ENCODE results near the gene ESYT1.

DNA sequence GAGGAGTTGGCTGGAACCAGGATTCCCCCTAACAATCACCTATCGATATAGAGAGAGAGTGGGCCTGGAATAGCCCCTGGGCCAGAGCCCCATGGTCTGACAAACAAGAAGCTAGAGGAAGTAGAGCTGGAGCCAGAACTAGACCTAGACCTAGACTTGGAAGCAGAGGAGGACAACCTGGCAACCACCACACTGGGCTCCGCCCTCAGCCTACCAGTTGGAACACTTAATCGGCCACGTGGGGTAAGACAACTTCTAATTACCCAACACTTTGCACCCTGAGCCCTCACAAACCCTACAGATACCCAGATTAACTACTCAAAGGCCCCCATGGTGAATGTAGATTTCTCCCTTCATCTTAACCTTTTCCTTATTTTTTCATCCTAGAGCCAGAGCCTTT, 28.3 kb upstream of the ESYT1 start:
- no peak for TF ChIP-seq POLR2AphosphoS5 (IDR thresholded peaks at IDR 0.05; ENCODE audit: insufficient read depth, low read depth, low read length)
- TF ChIP-seq CTCF (IDR thresholded peaks at IDR 0.05; ENCODE audit: extremely low read depth in 1 of 2, insufficient read depth in 1 of 2, low read depth in 1 of 2, low read length in 2 of 2) = no peak
- TF ChIP-seq, protein P1, sequence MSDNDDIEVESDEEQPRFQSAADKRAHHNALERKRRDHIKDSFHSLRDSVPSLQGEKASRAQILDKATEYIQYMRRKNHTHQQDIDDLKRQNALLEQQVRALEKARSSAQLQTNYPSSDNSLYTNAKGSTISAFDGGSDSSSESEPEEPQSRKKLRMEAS (IDR thresholded peaks at IDR 0.05; ENCODE audit: insufficient read depth, insufficient read length) = no peak
- no peak for TF ChIP-seq EZH2 (IDR thresholded peaks at IDR 0.05; ENCODE audit: borderline replicate concordance, low read depth, low read length, severe bottlenecking)
